Left lung (tissue), 10 donors: ENCODE measurements around the gene POFUT2. TPM values are rescaled to one million over a fixed set of nuclear protein-coding genes. Genes with fewer than 3 reads are reported as not detected.

Experiments
- ATAC-seq: fragments of 200-7000 bp; cut with Tn5 transposase; one replicate; pipeline ENCODE4 v1.9.1; 2020; ENCODE audit warnings: moderate library complexity
- DNase-seq, 4 donors: peaks; one replicate each; pipeline ENCODE4 v3.0.0-alpha.2; 2013 to 2020
- H3K27ac ChIP-seq, 2 donors: fragments of 200-600 bp; sonication (generic) in 1 of 2; one replicate each; pipeline versions ENCODE4 v1.5.0 to v1.8.0; 2020 to 2021
- H3K27me3 ChIP-seq, 2 donors: fragments of 200-600 bp; sonication (generic) in 1 of 2; one replicate each; pipeline versions ENCODE4 v1.5.0 to v1.8.0; 2020 to 2021
- H3K36me3 ChIP-seq, 2 donors: fragments of 200-600 bp; sonication (generic) in 1 of 2; one replicate each; pipeline versions ENCODE4 v1.5.0 to v1.8.0; 2020 to 2021
- H3K4me1 ChIP-seq, 2 donors: fragments of 200-600 bp; one replicate each; pipeline ENCODE4 v1.8.0; 2021
- H3K4me3 ChIP-seq, 2 donors: fragments of 200-600 bp; sonication (generic) in 1 of 2; one replicate each; pipeline versions ENCODE4 v1.5.0 to v1.8.0; 2020 to 2021; ENCODE audit warnings: mild to moderate bottlenecking in 1 of 2
- H3K9me3 ChIP-seq, 2 donors: fragments of 200-600 bp; sonication (generic) in 1 of 2; one replicate each; pipeline versions ENCODE4 v1.5.0 to v1.8.0; 2020 to 2021
- intact Hi-C, 2 donors: fragments of 100-400 bp; cut with DNase I; formaldehyde crosslinking; loops; one replicate each; pipeline versions ENCODE4 v1.11.2 to v1.14.2; 2022
- polyA plus RNA-seq, 6 donors: library from polyadenylated mRNA; unstranded; fragments of 120-200 nt; gene quantifications; one replicate each; pipeline ENCODE4 v1.2.1, GENCODE V29; 2013; ENCODE audit not compliant: insufficient read length in 6 of 6
- total RNA-seq, 2 donors: library from RNA; stranded (reverse); fragmentation: NEBNext Ultra II Directional; extraction: Animal tissue kit (Norgen Biotek cat#: 25700); gene quantifications; one replicate each; pipeline ENCODE4 v1.2.1, GENCODE V29; 2021
- TF ChIP-seq, protein P1 (sequence below), 2 donors: fragments of 200-600 bp; sonication (generic) in 1 of 2; IDR thresholded peaks; one replicate each; pipeline versions ENCODE4 v1.5.0 to v1.8.0; 2021; ENCODE audit warnings: antibody characterized with exemption in 2 of 2
- donor health status: DM: no; HTN: yes; CAD: no.
- donor health status: DM: no; HTN: no; CAD: no.

POFUT2 gene
- total and polyA plus RNA-seq, 8 donors = 30.4 to 44.2 (median 34.2) TPM

DNA sequence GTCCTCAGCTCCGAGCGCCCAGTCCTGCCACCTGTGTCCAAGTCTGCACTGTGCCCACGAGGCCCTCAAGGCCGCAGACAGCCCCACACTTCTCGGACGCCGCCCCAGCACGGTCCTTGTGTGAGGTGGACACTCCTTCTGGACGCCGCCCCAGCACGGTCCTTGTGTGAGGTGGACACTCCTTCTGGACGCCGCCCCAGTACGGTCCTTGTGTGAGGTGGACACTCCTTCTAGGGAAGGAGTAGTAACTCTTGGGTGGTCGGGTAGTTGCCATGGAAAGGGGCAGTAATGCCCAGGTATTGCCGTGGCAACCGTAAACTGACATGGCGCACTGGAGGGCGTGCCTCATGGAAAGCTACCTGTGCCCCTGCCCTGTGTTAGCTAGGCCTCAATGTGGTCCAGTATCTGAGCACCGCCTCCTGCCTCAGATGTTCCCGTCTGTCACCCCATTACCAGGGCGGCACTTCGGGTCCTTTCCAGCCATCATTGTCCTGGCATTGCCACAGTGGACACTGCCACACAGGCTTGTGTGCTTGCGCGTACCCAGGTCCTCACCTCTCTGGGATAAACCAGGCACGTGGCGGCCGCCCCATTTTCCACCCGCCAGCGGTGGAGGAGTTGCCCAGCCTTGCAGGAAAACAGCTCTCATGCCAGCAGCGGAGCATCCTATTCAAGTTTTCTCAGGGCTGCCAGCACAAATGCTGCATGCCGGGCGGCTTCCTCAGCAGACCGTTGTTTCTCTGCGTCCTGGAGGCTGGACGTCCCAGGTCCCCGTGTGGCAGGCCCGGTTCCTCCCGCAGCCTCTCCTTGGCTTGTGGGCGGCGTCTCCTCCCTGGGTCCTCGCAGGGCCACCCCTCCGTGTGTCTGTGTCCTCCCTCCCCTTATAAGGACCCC lies 40.8 kb upstream of the POFUT2 start:
- ATAC-seq (peak; percentile 10), DNase-seq (peak in 1 of 4 donors; percentile 79)
- Histone ChIP-seq H3K36me3 (no peaks in the 10 kb centered on the region), H3K4me1 (peaks cover 8 to 10% of the 10 kb centered on the region in 2 donors), H3K27ac (no peak overlapping the region), H3K9me3 (no peaks in the 10 kb centered on the region), H3K27me3 (no peaks in the 10 kb centered on the region), H3K4me3 (no peak overlapping the region)
- intact Hi-C loops = no loop called here
- TF ChIP-seq, protein P1, sequence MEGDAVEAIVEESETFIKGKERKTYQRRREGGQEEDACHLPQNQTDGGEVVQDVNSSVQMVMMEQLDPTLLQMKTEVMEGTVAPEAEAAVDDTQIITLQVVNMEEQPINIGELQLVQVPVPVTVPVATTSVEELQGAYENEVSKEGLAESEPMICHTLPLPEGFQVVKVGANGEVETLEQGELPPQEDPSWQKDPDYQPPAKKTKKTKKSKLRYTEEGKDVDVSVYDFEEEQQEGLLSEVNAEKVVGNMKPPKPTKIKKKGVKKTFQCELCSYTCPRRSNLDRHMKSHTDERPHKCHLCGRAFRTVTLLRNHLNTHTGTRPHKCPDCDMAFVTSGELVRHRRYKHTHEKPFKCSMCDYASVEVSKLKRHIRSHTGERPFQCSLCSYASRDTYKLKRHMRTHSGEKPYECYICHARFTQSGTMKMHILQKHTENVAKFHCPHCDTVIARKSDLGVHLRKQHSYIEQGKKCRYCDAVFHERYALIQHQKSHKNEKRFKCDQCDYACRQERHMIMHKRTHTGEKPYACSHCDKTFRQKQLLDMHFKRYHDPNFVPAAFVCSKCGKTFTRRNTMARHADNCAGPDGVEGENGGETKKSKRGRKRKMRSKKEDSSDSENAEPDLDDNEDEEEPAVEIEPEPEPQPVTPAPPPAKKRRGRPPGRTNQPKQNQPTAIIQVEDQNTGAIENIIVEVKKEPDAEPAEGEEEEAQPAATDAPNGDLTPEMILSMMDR (IDR thresholded peaks at IDR 0.05) = no peak

GRCh38 chr21:45327441-45328197 lies 39.9 kb upstream of the POFUT2 start:
- H3K36me3 ChIP-seq = no peaks in the 10 kb centered on the region
- TF ChIP-seq, protein P1 (IDR thresholded peaks at IDR 0.05) = no peak
- H3K27me3 ChIP-seq = no peaks in the 10 kb centered on the region
- no peaks in the 10 kb centered on the region for H3K9me3 ChIP-seq
- no peak for ATAC-seq
- H3K4me1 ChIP-seq = peaks cover 13 to 14% of the 10 kb centered on the region in 2 donors
- DNase-seq = peak in 2 of 4 donors; percentile 32 to 80
- H3K27ac ChIP-seq = no peak overlapping the region
- intact Hi-C loops = no loop called here
- H3K4me3 ChIP-seq = no peak overlapping the region

DNA sequence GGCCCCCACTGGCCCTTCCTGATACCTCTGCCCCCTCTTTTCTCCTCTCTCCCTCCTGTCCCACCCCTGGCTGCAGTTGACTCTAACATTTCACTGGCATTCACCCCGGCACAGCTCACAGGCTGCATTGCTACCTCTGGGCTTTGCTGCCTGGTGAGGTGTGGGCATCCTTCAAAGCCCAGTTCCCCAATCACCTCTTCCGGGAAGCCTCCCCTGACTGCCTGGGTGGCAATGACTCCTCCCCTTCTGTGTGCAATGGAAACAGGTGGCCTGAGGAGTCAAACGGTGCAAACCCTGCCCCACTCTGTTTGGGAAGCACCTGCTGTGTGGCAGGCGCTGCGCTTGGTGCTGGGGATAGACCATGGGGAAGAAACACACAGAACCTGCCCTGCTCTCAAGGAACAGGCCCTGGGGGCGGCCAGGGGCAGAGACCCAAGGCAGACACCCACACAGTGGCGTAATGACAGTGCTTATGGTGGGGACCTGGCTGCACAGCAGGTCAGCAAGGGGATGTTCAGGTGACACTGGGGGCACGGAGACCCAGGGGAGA lies 39.3 kb upstream of the POFUT2 start:
- Histone ChIP-seq H3K36me3 (no peaks in the 10 kb centered on the region), H3K4me1 (peaks cover 13 to 14% of the 10 kb centered on the region in 2 donors), H3K4me3 (no peak overlapping the region), H3K27me3 (peaks cover 0 to 1% of the 10 kb centered on the region in 2 donors), H3K9me3 (no peaks in the 10 kb centered on the region), H3K27ac (no peak overlapping the region)
- TF ChIP-seq, protein P1 (IDR thresholded peaks at IDR 0.05) = no peak
- intact Hi-C loops = no loop called here
- ATAC-seq (no peak), DNase-seq (peak in 1 of 4 donors; percentile 56)

GRCh38 chr21:45326169-45326851 lies 38.6 kb upstream of the POFUT2 start:
- H3K9me3 ChIP-seq = no peaks in the 10 kb centered on the region
- H3K27ac ChIP-seq = no peak overlapping the region
- peaks cover 13 to 14% of the 10 kb centered on the region in 2 donors for H3K4me1 ChIP-seq
- no peaks in the 10 kb centered on the region for H3K36me3 ChIP-seq
- H3K27me3 ChIP-seq = peaks cover 0 to 8% of the 10 kb centered on the region in 2 donors
- DNase-seq (peak in 2 of 4 donors; percentile 22 to 63), ATAC-seq (no peak)
- intact Hi-C loops = no loop called here
- no peak overlapping the region for H3K4me3 ChIP-seq
- TF ChIP-seq, protein P1 (IDR thresholded peaks at IDR 0.05) = no peak
